H1 (cell line): ENCODE results near the gene RAB11FIP3. TPM values are rescaled to one million over a fixed set of nuclear protein-coding genes. Genes with fewer than 3 reads are reported as not detected.

Source experiments
- CTCF ChIA-PET: fragments of 300-600 bp; sonication (Branson Sonifier 250); formaldehyde crosslinking; loops from one replicate; lab custom pipeline; 2021; ENCODE audit not compliant: partially characterized antibody; lab: Charles Lee
- POLR2A ChIA-PET: fragments of 300-600 bp; sonication (Branson Sonifier 250); formaldehyde crosslinking; loops from one replicate; lab custom pipeline; 2021; ENCODE audit warnings: inconsistent platforms; ENCODE audit not compliant: partially characterized antibody; lab: Charles Lee
- DNase-seq, 2 experiments: peaks; one replicate each; pipeline versions ENCODE4 v3.0.0 to v3.0.0-alpha.2; 2010 to 2022; ENCODE audit warnings: low spot score in 2 of 2, low read depth in 1 of 2, mixed read lengths in 1 of 2
- FAIRE-seq: peaks from 2 replicates; lab custom pipeline; 2011; peaks lifted over from hg19 to GRCh38; lab: Jason Lieb, UNC
- H2AFZ ChIP-seq: 2 replicates; pipeline ENCODE4 v1.8.1; 2012; ENCODE audit warnings: low read length, inconsistent platforms
- H2AK5ac ChIP-seq: 2 replicates; pipeline ENCODE4 v1.6.1; 2013; ENCODE audit warnings: low read depth, low read length
- H2BK120ac ChIP-seq: replicated peaks from 2 replicates; pipeline ENCODE3; 2013; ENCODE audit warnings: low read depth, low read length, inconsistent platforms
- H2BK12ac ChIP-seq: 2 replicates; pipeline ENCODE4 v1.6.1; 2013; ENCODE audit warnings: low read depth, low read length
- H2BK15ac ChIP-seq: 2 replicates; pipeline ENCODE4 v1.6.1; 2013; ENCODE audit warnings: low read length
- H2BK20ac ChIP-seq: 2 replicates; pipeline ENCODE4 v1.6.1; 2013; ENCODE audit warnings: low read length
- H2BK5ac ChIP-seq: 2 replicates; pipeline ENCODE4 v1.6.1; 2013; ENCODE audit warnings: low read depth, low read length
- H3K14ac ChIP-seq: 2 replicates; pipeline ENCODE4 v1.6.1; 2013; ENCODE audit warnings: inconsistent platforms; ENCODE audit not compliant: insufficient read length
- H3K18ac ChIP-seq: 2 replicates; pipeline ENCODE4 v1.6.1; 2013; ENCODE audit warnings: low read length; ENCODE audit errors: extremely low read depth
- H3K23ac ChIP-seq: 2 replicates; pipeline ENCODE4 v1.6.1; 2013; ENCODE audit warnings: inconsistent platforms; ENCODE audit not compliant: insufficient read length
- H3K23me2 ChIP-seq: 2 replicates; pipeline ENCODE4 v1.6.1; 2013; ENCODE audit warnings: low read depth, low read length
- H3K27ac ChIP-seq: 2 replicates; pipeline ENCODE4 v1.6.1; 2011; ENCODE audit warnings: low read depth, low read length, inconsistent platforms
- H3K27me3 ChIP-seq, 4 experiments: replicated peaks in 1 of 4; 1 replicate in 1 of 4; 2 replicates in 3 of 4; pipeline versions ENCODE4 v1.6.1 to v1.8.1; 2011 to 2013; ENCODE audit warnings: low read length in 3 of 4, mild to moderate bottlenecking in 3 of 4, inconsistent platforms in 2 of 4, mixed read lengths in 2 of 4, moderate library complexity in 1 of 4; ENCODE audit not compliant: control insufficient read depth in 3 of 4, insufficient read depth in 3 of 4; ENCODE audit errors: extremely low read depth in 1 of 4
- H3K36me3 ChIP-seq, 4 experiments: 2 replicates each; pipeline versions ENCODE4 v1.6.1 to v1.8.1; 2011 to 2013; ENCODE audit warnings: mild to moderate bottlenecking in 4 of 4, low read length in 3 of 4, moderate library complexity in 2 of 4, control low read depth in 1 of 4, inconsistent platforms in 1 of 4; ENCODE audit not compliant: insufficient read depth in 4 of 4, control insufficient read depth in 2 of 4
- H3K4ac ChIP-seq: replicated peaks from 2 replicates; pipeline ENCODE3; 2013; ENCODE audit warnings: low read length, low read depth, mixed read lengths, inconsistent platforms; ENCODE audit not compliant: insufficient read length
- H3K4me1 ChIP-seq, 4 experiments: replicated peaks in 1 of 4; 1 replicate in 1 of 4; 2 replicates in 3 of 4; pipeline versions ENCODE4 v1.6.1 to v1.8.1; 2011 to 2013; ENCODE audit warnings: low read length in 3 of 4, inconsistent platforms in 2 of 4, mixed read lengths in 1 of 4; ENCODE audit not compliant: insufficient read depth in 4 of 4, control insufficient read depth in 3 of 4
- H3K4me2 ChIP-seq, 2 experiments: 2 replicates each; pipeline versions ENCODE4 v1.6.1 to v1.8.1; 2011 to 2013; ENCODE audit warnings: low read depth in 2 of 2, low read length in 2 of 2, control low read depth in 1 of 2, inconsistent platforms in 1 of 2, mild to moderate bottlenecking in 1 of 2; ENCODE audit not compliant: insufficient read depth in 1 of 2
- H3K4me3 ChIP-seq, 4 experiments: fragments of 200-600, 300-600 bp in 1 of 4; sonication (generic), shearing (Covaris generic), sonication (Bioruptor Twin) in 1 of 4; 2 replicates each; pipeline versions ENCODE4 v1.5.1 to v1.8.1; 2011 to 2016; ENCODE audit warnings: low read length in 4 of 4, low read depth in 3 of 4, control low read depth in 2 of 4, inconsistent platforms in 2 of 4, mild to moderate bottlenecking in 2 of 4, mixed read lengths in 1 of 4, moderate library complexity in 1 of 4; ENCODE audit not compliant: insufficient read depth in 2 of 4; ENCODE audit errors: extremely low read depth in 1 of 4
- H3K56ac ChIP-seq: replicated peaks from 2 replicates; pipeline ENCODE3; 2013; ENCODE audit warnings: low read depth, mild to moderate bottlenecking, mixed read lengths, low read length, inconsistent platforms; ENCODE audit not compliant: insufficient read length
- H3K79me1 ChIP-seq: 2 replicates; pipeline ENCODE4 v1.6.1; 2013; ENCODE audit warnings: low read depth, low read length, control low read depth
- H3K79me2 ChIP-seq, 2 experiments: 2 replicates each; pipeline versions ENCODE4 v1.6.1 to v1.8.1; 2012 to 2013; ENCODE audit warnings: low read length in 2 of 2, mild to moderate bottlenecking in 2 of 2, inconsistent platforms in 1 of 2; ENCODE audit not compliant: insufficient read depth in 2 of 2, control insufficient read depth in 1 of 2
- H3K9ac ChIP-seq, 4 experiments: replicated peaks in 1 of 4; 1 replicate in 1 of 4; 2 replicates in 3 of 4; pipeline versions ENCODE4 v1.6.1 to v1.8.1; 2011 to 2013; ENCODE audit warnings: low read depth in 3 of 4, low read length in 3 of 4, control low read depth in 2 of 4, mild to moderate bottlenecking in 2 of 4, moderate library complexity in 2 of 4, inconsistent platforms in 1 of 4; ENCODE audit errors: extremely low read depth in 1 of 4
- H3K9me3 ChIP-seq, 2 experiments: 2 replicates each; pipeline versions ENCODE4 v1.6.1 to v1.8.1; 2012 to 2013; ENCODE audit warnings: mild to moderate bottlenecking in 2 of 2, moderate library complexity in 2 of 2, control low read depth in 1 of 2, inconsistent platforms in 1 of 2, low read depth in 1 of 2, low read length in 1 of 2, mixed read lengths in 1 of 2; ENCODE audit not compliant: insufficient read depth in 2 of 2
- H4K20me1 ChIP-seq, 2 experiments: replicated peaks in 1 of 2; 2 replicates each; pipeline versions ENCODE3 to v1.8.1; 2011 to 2013; ENCODE audit warnings: inconsistent platforms in 2 of 2, low read length in 2 of 2, mild to moderate bottlenecking in 1 of 2; ENCODE audit not compliant: insufficient read depth in 2 of 2, control insufficient read depth in 1 of 2
- H4K5ac ChIP-seq: 2 replicates; pipeline ENCODE4 v1.6.1; 2013; ENCODE audit warnings: low read length, low read depth, mixed read lengths, inconsistent platforms; ENCODE audit not compliant: insufficient read length
- H4K8ac ChIP-seq: 2 replicates; pipeline ENCODE4 v1.8.0; 2013; ENCODE audit warnings: mild to moderate bottlenecking, moderate library complexity, low read length, inconsistent platforms; ENCODE audit not compliant: insufficient read depth; ENCODE audit errors: extremely low read depth
- H4K91ac ChIP-seq: replicated peaks from 2 replicates; pipeline ENCODE3; 2013; ENCODE audit warnings: low read length, mixed read lengths, inconsistent platforms; ENCODE audit not compliant: insufficient read length
- BCL11A ChIP-seq, 2 experiments: IDR thresholded peaks; one replicate each; pipeline ENCODE4 v1.6.1; 2011; ENCODE audit warnings: low read depth in 2 of 2, low read length in 2 of 2, mild to moderate bottlenecking in 2 of 2
- EP300 ChIP-seq, 2 experiments: IDR thresholded peaks; 1 replicate in 1 of 2; 2 replicates in 1 of 2; pipeline ENCODE4 v1.6.1; 2011 to 2012; ENCODE audit warnings: low read depth in 2 of 2, low read length in 2 of 2, mild to moderate bottlenecking in 2 of 2, borderline replicate concordance in 1 of 2, inconsistent platforms in 1 of 2, moderate library complexity in 1 of 2
- PHF8 ChIP-seq: fragments of 200-600 bp; sonication (generic); conservative IDR thresholded peaks from 2 replicates; pipeline ENCODE4 v1.7.1; 2012; ENCODE audit warnings: low read depth, mild to moderate bottlenecking, inconsistent platforms, low read length, moderate library complexity
- WGBS, 2 experiments: shearing (Covaris generic) in 1 of 2; methylation state at CpG; one replicate each; pipeline versions ENCODE4 v1.1.6 to v1.1.7; 2013 to 2015; ENCODE audit warnings: low lambda C conversion rate in 2 of 2, mixed read lengths in 2 of 2, inconsistent platforms in 1 of 2, low coverage in 1 of 2, missing lambda C conversion rate in 1 of 2; ENCODE audit not compliant: insufficient replicate concordance in 2 of 2, insufficient coverage in 1 of 2, insufficient read length in 1 of 2; ENCODE audit errors: extremely low coverage in 1 of 2, missing lambda C conversion rate in 1 of 2; 5-methylcytosine and 5-hydroxymethylcytosine counted together
- polyA plus RNA-seq, 7 experiments: library from polyadenylated mRNA; depleted of rRNA in 3 of 7; stranded (reverse) in 5 of 7; unstranded in 2 of 7; fragments of >200 nt in 5 of 7; fragments of 200-250 nt in 2 of 7; gene quantifications; 1 replicate in 5 of 7; 2 replicates in 1 of 7; 4 replicates in 1 of 7; pipeline versions ENCODE4 v1.2.1 to v1.2.3, GENCODE V29; 2011 to 2013; ENCODE audit warnings: missing spikeins in 2 of 7, mixed read lengths in 2 of 7
- total RNA-seq: library from RNA; stranded (reverse); fragmentation: NEBNext Ultra II Directional; extraction: Animal tissue kit (Norgen Biotek cat#: 25700); gene quantifications from 2 replicates; pipeline ENCODE4 v1.2.1, GENCODE V29; 2021

RAB11FIP3 gene
- total and polyA plus RNA-seq, 2 of the 8 experiments (the other 6 are each of a cell fraction or from before 2014, with no cell fraction given), result 9.3 to 35.2 TPM

DNA sequence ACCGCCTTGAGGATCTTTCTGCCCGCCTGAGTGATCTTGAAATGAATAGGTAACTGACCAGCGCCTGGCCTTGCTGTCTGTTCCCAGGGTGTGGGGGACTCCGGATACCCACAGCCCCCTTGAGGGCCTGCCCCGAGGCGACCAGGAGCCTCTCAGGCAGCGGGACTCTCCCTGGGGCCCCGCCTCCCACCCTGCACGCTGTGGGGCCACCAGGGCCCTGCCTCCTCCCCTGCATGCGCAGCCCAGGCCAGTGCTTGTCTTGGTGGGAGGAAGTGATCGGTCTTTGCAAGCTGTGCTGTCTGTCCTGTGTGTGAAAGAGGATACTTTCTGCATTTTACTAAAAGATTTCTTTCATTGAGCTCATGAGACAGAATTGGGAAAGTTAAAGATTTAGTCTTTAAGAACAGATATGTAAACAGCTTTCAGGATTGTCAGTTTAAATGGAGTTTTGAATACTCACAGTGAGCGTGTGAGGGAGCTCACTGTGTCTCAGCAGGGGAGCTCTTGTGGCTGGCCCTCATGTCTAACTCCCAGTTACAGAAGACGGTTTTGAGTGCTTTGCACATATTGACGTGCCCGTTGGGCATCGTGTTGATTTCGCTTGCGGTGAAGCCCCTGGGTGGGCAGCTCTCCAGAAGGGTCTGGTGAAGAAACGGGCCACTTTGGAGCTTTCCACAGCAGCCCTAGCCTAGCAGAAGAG lies 65.9 kb downstream of the RAB11FIP3 start:
- Histone ChIP-seq H2BK20ac (no peak overlapping the region), H4K20me1 (peaks cover 0 to 4% of the 10 kb centered on the region in 2 experiments), H2BK12ac (peak overlapping the region; percentile 75; the same call in 1 of the 2 replicates), H3K79me1 (no peaks in the 10 kb centered on the region), H3K4me1 (peaks cover 6 to 9% (median 7%) of the 10 kb centered on the region in 4 experiments), H3K14ac (no peak overlapping the region), H2AFZ (no peak overlapping the region), H3K79me2 (no peaks in the 10 kb centered on the region), H2BK15ac (no peak overlapping the region), H3K36me3 (no peaks in the 10 kb centered on the region; a peak in 1 of 8 replicates), H3K4me3 (no peak overlapping the region), H3K23me2 (no peaks in the 10 kb centered on the region), H2BK5ac (no peak overlapping the region), H3K27ac (no peak overlapping the region), H3K4ac (no peak overlapping the region), H2BK120ac (no peak overlapping the region), H3K56ac (no peak overlapping the region), H3K9me3 (no peaks in the 10 kb centered on the region), H3K23ac (no peak overlapping the region), H2AK5ac (peak overlapping the region; percentile 11; the same call in 1 of the 2 replicates), H3K27me3 (no peaks in the 10 kb centered on the region), H4K91ac (no peak overlapping the region), H4K8ac (peak overlapping the region; percentile 62; the same call in 1 of the 2 replicates), H3K9ac (no peak overlapping the region), H3K18ac (peak overlapping the region; percentile 13; the same call in 1 of the 2 replicates), H3K4me2 (no peak overlapping the region), H4K5ac (no peak overlapping the region)
- ChIA-PET POLR2A (interaction anchor here (1.1 to 1.5 kb wide), 3 partner anchors 15 to 49 kb away, joined by 3 read pairs; no protein-coding TSS in a partner anchor), CTCF (interaction anchor here (0.8 to 2.7 kb wide), 9 partner anchors 8 to 114 kb away, joined by 3 to 15 read pairs (median 3); no protein-coding TSS in a partner anchor)
- WGBS, 2 experiments, result 78% methylated on average over 19 of the region's 19 CpGs; no CpG with 5 or more reads in 1 of the 2 experiments
- no peak for FAIRE-seq
- no peak for DNase-seq
- TF ChIP-seq PHF8 (no peak), EP300 (IDR thresholded peaks at IDR 0.05; ENCODE audit: borderline replicate concordance in 1 of 2, low read depth in 2 of 2, low read length in 2 of 2) (no peak), BCL11A (IDR thresholded peaks at IDR 0.05; ENCODE audit: low read depth in 2 of 2, low read length in 2 of 2) (no peak)
